SU-DHL-6 (cell line): ENCODE data around the gene EFNB1.

Experiments used
- H2AFZ ChIP-seq: fragments of 200-600 bp; sonication (generic); 2 replicates; pipeline ENCODE4 v1.6.1; 2014; ENCODE audit warnings: low read depth, mild to moderate bottlenecking, moderate library complexity, mixed read lengths, antibody characterized with exemption, low read length; ENCODE audit not compliant: severe bottlenecking
- H3F3A ChIP-seq: fragments of 200-600 bp; shearing (Covaris generic); 2 replicates; pipeline ENCODE4 v1.6.0; 2016; ENCODE audit warnings: antibody characterized with exemption, mild to moderate bottlenecking; ENCODE audit not compliant: insufficient read depth
- H3K27ac ChIP-seq: fragments of 200-600 bp; sonication (generic); 2 replicates; pipeline ENCODE4 v1.5.1; 2016; ENCODE audit warnings: low read depth, mild to moderate bottlenecking, low read length, moderate library complexity, mixed read lengths
- H3K27me3 ChIP-seq: fragments of 200-600 bp; sonication (generic), shearing (Covaris generic); 2 replicates; pipeline ENCODE4 v1.6.0; 2014; ENCODE audit warnings: mild to moderate bottlenecking, low read length
- H3K36me3 ChIP-seq: fragments of 200-600 bp; sonication (generic); 2 replicates; pipeline ENCODE4 v1.6.1; 2014; ENCODE audit warnings: mild to moderate bottlenecking, low read length, mixed read lengths
- H3K4me2 ChIP-seq: fragments of 300-600, 200-600 bp; shearing (Covaris generic), sonication (generic); 2 replicates; pipeline ENCODE4 v1.6.0; 2014; ENCODE audit warnings: low read length, low read depth, mild to moderate bottlenecking; ENCODE audit not compliant: poor library complexity, severe bottlenecking
- H3K4me3 ChIP-seq: fragments of 200-600 bp; sonication (generic); 2 replicates; pipeline ENCODE4 v1.5.1; 2014; ENCODE audit warnings: antibody characterized with exemption, low read length, mild to moderate bottlenecking, mixed read lengths; ENCODE audit not compliant: insufficient read depth, poor library complexity, severe bottlenecking
- H3K79me2 ChIP-seq: fragments of 200-600 bp; sonication (generic); 2 replicates; pipeline ENCODE4 v1.6.1; 2014; ENCODE audit warnings: mild to moderate bottlenecking, low read length, moderate library complexity; ENCODE audit not compliant: insufficient read depth
- H3K9ac ChIP-seq: fragments of 200-600 bp; sonication (generic); 2 replicates; pipeline ENCODE4 v1.7.0; 2014; ENCODE audit warnings: mild to moderate bottlenecking, low read length
- H3K9me2 ChIP-seq: fragments of 200-600 bp; sonication (generic); replicated peaks from 2 replicates; pipeline ENCODE4 v1.6.1; 2014; ENCODE audit warnings: low read length; ENCODE audit not compliant: insufficient read depth
- H3K9me3 ChIP-seq: fragments of 200-600 bp; sonication (generic); 2 replicates; pipeline ENCODE4 v1.6.1; 2014; ENCODE audit warnings: low read length, mixed read lengths; ENCODE audit not compliant: insufficient read depth
- H4K20me1 ChIP-seq: fragments of 200-600 bp; sonication (generic); 2 replicates; pipeline ENCODE4 v1.6.1; 2014; ENCODE audit warnings: low read depth, mild to moderate bottlenecking, antibody characterized with exemption, low read length, moderate library complexity, mixed read lengths
- CTCF ChIP-seq: fragments of 200-600 bp; sonication (generic); IDR thresholded peaks from one replicate; pipeline ENCODE4 v1.5.1; 2017; ENCODE audit warnings: antibody characterized with exemption, mild to moderate bottlenecking, low read length, moderate library complexity; ENCODE audit not compliant: insufficient read depth, poor library complexity, severe bottlenecking
- EZH2phosphoT487 ChIP-seq: fragments of 200-600 bp; sonication (generic), shearing (Covaris generic); conservative IDR thresholded peaks from 2 replicates; pipeline ENCODE4 v1.6.1; 2018; ENCODE audit warnings: mild to moderate bottlenecking, antibody characterized with exemption, low read length, moderate library complexity, mixed read lengths

The EFNB1 gene

GRCh38 chrX:68868902-68869800, 40.3 kb downstream of the EFNB1 start:
- Histone ChIP-seq H3K79me2 (no peaks in the 10 kb centered on the region), H3K27ac (no peak overlapping the region), H3K9me3 (no peaks in the 10 kb centered on the region), H3K36me3 (no peaks in the 10 kb centered on the region), H3K9me2 (no peaks in the 10 kb centered on the region), H3K4me3 (no peak overlapping the region), H3K4me2 (no peak overlapping the region), H3K9ac (no peak overlapping the region), H3K27me3 (no peaks in the 10 kb centered on the region), H3F3A (no peaks in the 10 kb centered on the region), H4K20me1 (no peaks in the 10 kb centered on the region), H2AFZ (no peak overlapping the region)
- TF ChIP-seq CTCF (no peak), EZH2phosphoT487 (no peak)

DNA sequence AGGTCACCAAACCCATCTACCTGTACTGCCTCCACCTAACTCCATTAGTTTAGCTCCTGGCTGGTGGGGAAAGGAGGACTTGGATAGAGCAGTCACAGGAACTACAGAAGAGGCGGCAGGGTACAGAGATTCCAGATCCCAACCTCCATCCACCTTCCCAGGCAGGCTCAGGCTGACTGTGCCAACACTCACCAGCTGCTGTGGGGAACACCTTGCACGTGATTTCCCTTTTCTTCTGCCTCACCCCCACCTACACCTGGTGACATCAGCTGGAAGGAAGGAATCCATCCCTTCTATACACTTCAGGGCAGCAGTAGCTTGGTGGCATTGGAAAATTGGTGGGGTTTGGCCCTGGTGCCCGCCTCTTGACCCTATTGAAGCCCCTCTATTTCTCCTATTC, 41.5 kb downstream of the EFNB1 start:
- Histone ChIP-seq H3K9me3 (no peaks in the 10 kb centered on the region), H4K20me1 (no peaks in the 10 kb centered on the region), H3K79me2 (no peaks in the 10 kb centered on the region), H3K9me2 (no peaks in the 10 kb centered on the region), H3K4me2 (no peak overlapping the region), H3K36me3 (no peaks in the 10 kb centered on the region), H3K27ac (no peak overlapping the region), H3K27me3 (no peaks in the 10 kb centered on the region), H2AFZ (no peak overlapping the region), H3K4me3 (no peak overlapping the region), H3K9ac (no peak overlapping the region), H3F3A (no peaks in the 10 kb centered on the region)
- no peak for TF ChIP-seq CTCF
- TF ChIP-seq EZH2phosphoT487, result no peak

- Histone ChIP-seq H3F3A (no peaks in the 10 kb centered on the region), H3K9me3 (no peaks in the 10 kb centered on the region), H2AFZ (no peak overlapping the region), H3K9me2 (no peaks in the 10 kb centered on the region), H3K27ac (no peak overlapping the region), H3K9ac (no peak overlapping the region), H3K4me3 (no peak overlapping the region), H3K36me3 (no peaks in the 10 kb centered on the region), H3K79me2 (no peaks in the 10 kb centered on the region), H3K27me3 (no peaks in the 10 kb centered on the region), H4K20me1 (no peaks in the 10 kb centered on the region), H3K4me2 (no peak overlapping the region)
- TF ChIP-seq CTCF (no peak), EZH2phosphoT487 (no peak)
Measured at GRCh38 chrX:68872171-68872570, 43.4 kb downstream of the EFNB1 start.
